AG04449 (cell line): ENCODE data around the gene GLS.

ENCODE experiments used
- CTCF ChIA-PET: fragments of 350-600 bp; formaldehyde crosslinking; extraction: SDS; loops from one replicate; lab custom pipeline; 2021; ENCODE audit warnings: antibody characterized with exemption; lab: Yijun Ruan, JAX
- POLR2A ChIA-PET: fragments of 400-600, 350-600 bp; formaldehyde crosslinking; extraction: SDS; loops from one replicate; lab custom pipeline; 2020; ENCODE audit warnings: antibody characterized with exemption, inconsistent platforms; lab: Yijun Ruan, JAX
- DNase-seq: peaks from one replicate; pipeline ENCODE4 v3.0.0-alpha.2; 2010; ENCODE audit warnings: low read depth, low spot score
- H3K4me3 ChIP-seq: 2 replicates; pipeline ENCODE4 v1.5.1; 2011; ENCODE audit warnings: low read depth, mild to moderate bottlenecking, control low read depth, low read length
- CTCF ChIP-seq: IDR thresholded peaks from one replicate; pipeline ENCODE4 v1.5.1; 2011; ENCODE audit warnings: mild to moderate bottlenecking, moderate library complexity, low read length, control low read depth, inconsistent platforms; ENCODE audit not compliant: insufficient read depth; ENCODE audit errors: missing control alignments

Gene GLS

DNA sequence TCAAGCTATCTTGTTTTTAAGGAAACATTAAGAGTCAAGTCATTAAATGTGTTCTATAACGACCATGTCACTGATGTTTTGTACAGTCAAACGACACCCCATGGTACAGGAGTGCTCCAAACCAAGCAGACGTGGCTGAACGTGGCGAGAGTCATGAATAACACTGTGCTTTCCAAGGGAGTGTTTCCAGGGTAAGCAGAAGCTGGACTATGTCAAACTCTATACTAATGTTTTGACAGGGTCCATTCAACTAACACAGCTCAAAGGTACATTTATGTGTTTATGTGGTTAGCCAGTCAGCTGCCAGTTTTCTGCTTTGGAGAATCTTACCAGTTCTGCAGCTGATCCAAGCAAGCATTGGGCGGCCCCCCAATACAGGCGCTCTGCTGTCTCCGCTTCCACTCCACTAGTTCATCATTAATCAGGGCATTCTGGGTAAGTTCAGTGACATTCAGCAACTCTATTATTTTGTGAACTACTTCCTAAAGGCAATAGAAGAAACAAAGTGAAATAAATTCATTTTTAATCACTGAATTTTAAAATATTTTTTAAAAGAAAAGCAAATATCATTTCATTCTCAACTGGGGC is 117.0 kb downstream of the GLS start:
- TF ChIP-seq CTCF, result no peak
- no peak for DNase-seq
- no peak overlapping the region for H3K4me3 ChIP-seq
- ChIA-PET CTCF (interaction anchor here (0.6 to 3.0 kb wide), 10 partner anchors 9 to 161 kb away, joined by 3 to 24 read pairs (median 5); partner anchors contain the start of gene STAT1), POLR2A (no interaction called here)

DNA sequence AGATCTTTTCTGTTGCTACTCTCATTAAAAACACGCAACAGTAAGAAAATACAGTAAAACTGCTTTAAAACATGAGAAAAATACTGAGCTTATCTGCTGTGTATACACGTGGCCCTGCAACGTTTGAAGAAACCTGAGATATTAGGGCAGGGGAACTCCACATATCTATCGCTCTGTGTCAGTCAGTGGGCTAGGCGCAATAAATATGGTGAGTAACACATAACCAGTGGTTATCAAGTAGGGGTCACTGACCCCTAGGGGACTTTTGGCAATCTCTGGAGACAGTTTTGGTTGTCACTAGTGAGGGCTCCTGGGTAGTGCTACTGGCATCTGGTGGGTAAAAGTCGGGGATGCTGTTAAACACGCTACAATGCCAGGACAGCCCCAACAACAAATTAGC is 118.4 kb downstream of the GLS start:
- ChIA-PET POLR2A (no interaction called here), CTCF (interaction anchor here (2.7 kb wide), 1 partner anchor 11 kb away, joined by 9 read pairs; no protein-coding TSS in a partner anchor)
- H3K4me3 ChIP-seq, result no peak overlapping the region
- DNase-seq, result no peak
- no peak for TF ChIP-seq CTCF

DNA sequence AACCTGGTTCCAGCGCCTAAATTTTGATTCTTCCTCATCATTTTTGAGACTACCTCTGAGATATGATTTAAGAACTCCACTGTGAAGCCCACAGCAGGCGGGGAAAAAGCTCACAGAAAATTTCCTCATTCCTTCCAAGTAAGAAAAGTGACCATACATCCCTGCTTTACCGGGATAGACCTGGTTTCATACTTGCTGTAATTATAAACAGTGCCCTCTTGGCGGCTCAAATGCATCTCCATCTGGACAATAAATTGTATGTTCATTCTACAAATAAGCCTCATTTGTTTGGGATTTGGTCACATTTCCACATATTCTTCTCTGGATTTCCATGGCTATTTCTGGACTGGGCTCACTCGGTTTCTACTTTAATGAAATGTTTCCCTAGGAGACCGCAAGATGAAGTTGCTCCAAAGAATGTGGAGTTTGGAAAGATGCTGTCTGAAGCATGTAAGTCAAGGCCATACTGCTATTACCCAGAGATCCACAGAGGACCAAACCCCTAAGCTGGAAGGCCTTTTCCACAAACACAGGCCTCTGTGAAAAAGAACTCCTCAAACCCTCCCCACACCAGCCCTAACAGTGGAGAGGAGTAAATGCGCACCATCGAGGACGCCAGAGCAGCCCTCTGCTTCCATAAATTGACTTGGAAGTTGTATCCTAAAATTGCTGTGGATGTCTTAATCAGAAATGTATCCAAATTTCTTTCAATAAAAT is 119.5 kb downstream of the GLS start:
- TF ChIP-seq CTCF, result no peak
- H3K4me3 ChIP-seq, result no peak overlapping the region
- CTCF ChIA-PET, result interaction anchor here (2.7 kb wide), 1 partner anchor 12 kb away, joined by 9 read pairs; no protein-coding TSS in a partner anchor
- DNase-seq, result no peak
- POLR2A ChIA-PET, result interaction anchor here (0.8 kb wide), 1 partner anchor 12 kb away, joined by 3 read pairs; no protein-coding TSS in a partner anchor

- no peak for TF ChIP-seq CTCF
- DNase-seq, result no peak
- H3K4me3 ChIP-seq, result no peak overlapping the region
- POLR2A ChIA-PET, result interaction anchor here (0.8 kb wide), 1 partner anchor 11 kb away, joined by 3 read pairs; no protein-coding TSS in a partner anchor
- CTCF ChIA-PET, result interaction anchor here (1.0 to 2.3 kb wide), 2 partner anchors 9 to 13 kb away, joined by 4 to 5 read pairs; no protein-coding TSS in a partner anchor
Observed at GRCh38 chr2:191001032-191001431, 120.4 kb downstream of the GLS start.

GRCh38 chr2:191001624-191002023 is 121.0 kb downstream of the GLS start:
- ChIA-PET CTCF (interaction anchor here (1.0 to 2.3 kb wide), 2 partner anchors 9 to 14 kb away, joined by 4 to 5 read pairs; no protein-coding TSS in a partner anchor), POLR2A (interaction anchor here (1.1 kb wide), 1 partner anchor 10 kb away, joined by 3 read pairs; no protein-coding TSS in a partner anchor)

More at GRCh38 chr2:191001624-191002023, 121.0 kb downstream of the GLS start:
- TF ChIP-seq CTCF, result no peak
- no peak overlapping the region for H3K4me3 ChIP-seq
- DNase-seq, result no peak
